HG02884 (cell line): ENCODE data around the gene PLA2G3.

ENCODE experiments used
- ATAC-seq: cut with Tn5 transposase; IDR thresholded peaks from one replicate; pipeline ENCODE4 v1.9.1; 2021; ENCODE audit warnings: mild to moderate bottlenecking, moderate library complexity; ENCODE audit not compliant: unreplicated experiment

PLA2G3 gene

GRCh38 chr22:31148488-31148887 lies 8.2 kb upstream of the PLA2G3 start:
- ATAC-seq = no peak

GRCh38 chr22:31144223-31144622 lies 3.9 kb upstream of the PLA2G3 start:
- no peak for ATAC-seq

- no peak for ATAC-seq
These were observed 3.2 kb upstream of the PLA2G3 start for GRCh38 chr22:31143537-31143936.

- ATAC-seq = no peak
These were observed 2.7 kb upstream of the PLA2G3 start for GRCh38 chr22:31143038-31143437.

- no peak for ATAC-seq
These were observed 2.0 kb upstream of the PLA2G3 start for GRCh38 chr22:31142285-31142684.

GRCh38 chr22:31141551-31141950 lies 1.2 kb upstream of the PLA2G3 start:
- no peak for ATAC-seq

- no peak for ATAC-seq
These were observed 438 bp upstream of the PLA2G3 start for GRCh38 chr22:31140746-31141145.

- ATAC-seq = no peak
These were observed 1.2 kb downstream of the PLA2G3 start for GRCh38 chr22:31139066-31139465.

- ATAC-seq = no peak
These were observed 2.2 kb downstream of the PLA2G3 start for GRCh38 chr22:31138126-31138525.

- no peak for ATAC-seq
These were observed 2.6 kb downstream of the PLA2G3 start for GRCh38 chr22:31137721-31138120.

GRCh38 chr22:31136711-31137110 lies 3.6 kb downstream of the PLA2G3 start:
- no peak for ATAC-seq

- no peak for ATAC-seq
These were observed 4.2 kb downstream of the PLA2G3 start for GRCh38 chr22:31136155-31136554.

GRCh38 chr22:31135706-31136105 lies 4.6 kb downstream of the PLA2G3 start:
- ATAC-seq = no peak

- ATAC-seq = no peak
These were observed 5.6 kb downstream of the PLA2G3 start for GRCh38 chr22:31134688-31135087.

GRCh38 chr22:31133911-31134310 lies 6.4 kb downstream of the PLA2G3 start:
- no peak for ATAC-seq

GRCh38 chr22:31130873-31131272 lies 9.4 kb downstream of the PLA2G3 start:
- no peak for ATAC-seq

- ATAC-seq = no peak
These were observed 12.2 kb downstream of the PLA2G3 start for GRCh38 chr22:31128156-31128555.

GRCh38 chr22:31127181-31127772 lies 13.0 kb downstream of the PLA2G3 start:
- no peak for ATAC-seq

GRCh38 chr22:31126869-31127175 lies 13.5 kb downstream of the PLA2G3 start:
- ATAC-seq = no peak

- no peak for ATAC-seq
These were observed 14.0 kb downstream of the PLA2G3 start for GRCh38 chr22:31126128-31126868.

GRCh38 chr22:31125521-31126117 lies 14.7 kb downstream of the PLA2G3 start:
- no peak for ATAC-seq

- no peak for ATAC-seq
These were observed 15.4 kb downstream of the PLA2G3 start for GRCh38 chr22:31124811-31125465.
